ENCODE measurements around the gene MEX3C. TPM values are rescaled to one million over a fixed set of nuclear protein-coding genes. Genes with fewer than 3 reads are reported as not detected.

MEX3C gene
- total and polyA plus RNA-seq, 2 donors from 2014 or later, result 9.5 to 36.6 TPM

DNA sequence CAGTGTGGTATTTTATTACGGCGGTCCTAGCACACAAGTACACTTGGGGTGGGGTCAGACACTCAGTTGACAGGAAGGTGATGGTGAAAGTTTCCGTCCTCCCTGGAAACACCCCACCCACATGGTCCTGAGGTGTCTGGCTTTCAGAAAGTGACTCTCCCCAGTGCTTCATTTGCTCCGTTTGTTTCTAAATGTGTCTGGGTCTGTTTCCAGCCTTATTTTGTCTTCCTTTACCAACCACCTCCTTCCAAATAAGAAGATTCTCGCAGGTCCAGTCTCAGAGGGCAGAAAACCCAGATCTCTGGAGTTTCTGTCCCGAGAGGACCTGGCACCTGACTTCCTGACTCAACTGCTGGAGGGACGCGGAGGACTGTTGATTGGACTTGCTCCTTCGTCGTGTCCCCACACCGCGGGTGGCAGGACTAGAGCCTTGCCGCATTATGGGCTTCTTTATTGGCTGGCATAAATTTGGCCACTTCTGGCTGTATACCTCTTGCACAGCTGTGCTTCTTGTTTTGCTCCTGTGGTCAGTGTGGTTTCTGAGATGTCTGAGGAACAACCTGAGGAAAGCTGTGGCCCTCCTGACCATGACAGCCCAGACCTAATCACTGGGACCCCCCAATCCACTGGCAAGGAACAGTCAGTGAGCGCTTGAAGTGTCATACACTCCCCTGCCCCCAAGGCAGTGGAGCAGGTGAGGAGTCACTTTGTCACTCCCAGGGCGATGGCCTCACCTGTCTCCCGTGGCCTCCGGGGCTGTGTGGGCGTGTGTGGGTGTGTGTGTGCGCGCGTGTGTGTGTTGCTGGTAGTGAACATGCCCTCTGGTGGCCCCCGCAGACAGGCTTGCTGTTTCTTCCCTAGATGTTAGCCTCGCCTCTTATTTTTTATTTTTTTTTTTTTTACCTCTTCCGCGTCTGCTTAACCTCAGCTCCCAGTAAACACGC, 45.6 kb downstream of the MEX3C start:
- Histone ChIP-seq H3K36me3 (ENCODE audit: control insufficient read depth in 2 of 3, insufficient read depth in 3 of 3, low read length in 3 of 3) (no peaks in the 10 kb centered on the region), H3K4me1 (ENCODE audit: control insufficient read depth in 2 of 3, insufficient read depth in 2 of 3, low read depth in 1 of 3, low read length in 3 of 3) (no peaks in the 10 kb centered on the region), H3K4me3 (ENCODE audit: low read length in 3 of 3) (no peak overlapping the region), H3K9ac (ENCODE audit: low read length in 3 of 3) (no peak overlapping the region), H3K27me3 (ENCODE audit: control insufficient read depth, insufficient read depth, low read length) (no peaks in the 10 kb centered on the region), H3K9me3 (ENCODE audit: control insufficient read depth in 2 of 3, insufficient read depth in 1 of 3, low read length in 3 of 3) (no peaks in the 10 kb centered on the region), H3K27ac (ENCODE audit: low read depth in 2 of 2, low read length in 2 of 2) (no peak overlapping the region)
- FAIRE-seq (no peak), DNase-seq (no peak)
- TF ChIP-seq, protein P1, sequence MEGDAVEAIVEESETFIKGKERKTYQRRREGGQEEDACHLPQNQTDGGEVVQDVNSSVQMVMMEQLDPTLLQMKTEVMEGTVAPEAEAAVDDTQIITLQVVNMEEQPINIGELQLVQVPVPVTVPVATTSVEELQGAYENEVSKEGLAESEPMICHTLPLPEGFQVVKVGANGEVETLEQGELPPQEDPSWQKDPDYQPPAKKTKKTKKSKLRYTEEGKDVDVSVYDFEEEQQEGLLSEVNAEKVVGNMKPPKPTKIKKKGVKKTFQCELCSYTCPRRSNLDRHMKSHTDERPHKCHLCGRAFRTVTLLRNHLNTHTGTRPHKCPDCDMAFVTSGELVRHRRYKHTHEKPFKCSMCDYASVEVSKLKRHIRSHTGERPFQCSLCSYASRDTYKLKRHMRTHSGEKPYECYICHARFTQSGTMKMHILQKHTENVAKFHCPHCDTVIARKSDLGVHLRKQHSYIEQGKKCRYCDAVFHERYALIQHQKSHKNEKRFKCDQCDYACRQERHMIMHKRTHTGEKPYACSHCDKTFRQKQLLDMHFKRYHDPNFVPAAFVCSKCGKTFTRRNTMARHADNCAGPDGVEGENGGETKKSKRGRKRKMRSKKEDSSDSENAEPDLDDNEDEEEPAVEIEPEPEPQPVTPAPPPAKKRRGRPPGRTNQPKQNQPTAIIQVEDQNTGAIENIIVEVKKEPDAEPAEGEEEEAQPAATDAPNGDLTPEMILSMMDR (IDR thresholded peaks at IDR 0.05; ENCODE audit: borderline replicate concordance, extremely low read depth, insufficient read depth), result no peak
- intact Hi-C loops (cut with DNase I), result no loop called here

DNA sequence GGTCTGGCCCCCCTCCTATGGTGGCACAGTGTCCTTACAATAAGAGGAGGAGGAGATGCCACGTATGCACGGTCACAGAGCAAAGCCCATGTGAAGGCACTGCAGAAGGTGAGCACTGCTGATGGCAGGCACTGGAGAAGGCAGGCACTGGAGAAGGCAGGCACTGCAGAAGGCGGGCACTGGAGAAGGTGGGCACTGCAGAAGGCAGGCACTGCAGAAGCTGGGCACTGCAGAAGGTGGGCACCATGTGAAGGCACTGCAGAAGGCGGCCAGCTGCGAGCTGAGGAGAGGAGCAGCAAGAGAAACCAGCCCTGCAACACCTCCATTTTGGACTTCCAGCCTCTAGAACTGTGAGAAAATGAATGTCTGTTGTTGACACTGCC, 46.3 kb downstream of the MEX3C start:
- Histone ChIP-seq H3K27me3 (ENCODE audit: control insufficient read depth, insufficient read depth, low read length) (no peaks in the 10 kb centered on the region), H3K27ac (ENCODE audit: low read depth in 2 of 2, low read length in 2 of 2) (no peak overlapping the region), H3K4me1 (ENCODE audit: control insufficient read depth in 2 of 3, insufficient read depth in 2 of 3, low read depth in 1 of 3, low read length in 3 of 3) (no peaks in the 10 kb centered on the region), H3K36me3 (ENCODE audit: control insufficient read depth in 2 of 3, insufficient read depth in 3 of 3, low read length in 3 of 3) (no peaks in the 10 kb centered on the region), H3K9ac (ENCODE audit: low read length in 3 of 3) (no peak overlapping the region), H3K9me3 (ENCODE audit: control insufficient read depth in 2 of 3, insufficient read depth in 1 of 3, low read length in 3 of 3) (no peaks in the 10 kb centered on the region), H3K4me3 (ENCODE audit: low read length in 3 of 3) (no peak overlapping the region)
- FAIRE-seq (no peak), DNase-seq (no peak)
- intact Hi-C loops (cut with DNase I), result no loop called here
- TF ChIP-seq, protein P1 (IDR thresholded peaks at IDR 0.05; ENCODE audit: borderline replicate concordance, extremely low read depth, insufficient read depth), result no peak

- H3K27ac ChIP-seq (ENCODE audit: low read depth in 2 of 2, low read length in 2 of 2), result no peak overlapping the region
- H3K4me1 ChIP-seq (ENCODE audit: control insufficient read depth in 2 of 3, insufficient read depth in 2 of 3, low read depth in 1 of 3, low read length in 3 of 3), result no peaks in the 10 kb centered on the region
- no peak overlapping the region for H3K9ac ChIP-seq (ENCODE audit: low read length in 3 of 3)
- no peak overlapping the region for H3K4me3 ChIP-seq (ENCODE audit: low read length in 3 of 3)
- TF ChIP-seq, protein P1 (IDR thresholded peaks at IDR 0.05; ENCODE audit: borderline replicate concordance, extremely low read depth, insufficient read depth), result no peak
- no peak for FAIRE-seq
- intact Hi-C loops (cut with DNase I), result no loop called here
- no peaks in the 10 kb centered on the region for H3K36me3 ChIP-seq (ENCODE audit: control insufficient read depth in 2 of 3, insufficient read depth in 3 of 3, low read length in 3 of 3)
- no peaks in the 10 kb centered on the region for H3K27me3 ChIP-seq (ENCODE audit: control insufficient read depth, insufficient read depth, low read length)
- no peak for DNase-seq
- H3K9me3 ChIP-seq (ENCODE audit: control insufficient read depth in 2 of 3, insufficient read depth in 1 of 3, low read length in 3 of 3), result no peaks in the 10 kb centered on the region
Measured at GRCh38 chr18:51150113-51150700, 47.3 kb downstream of the MEX3C start.
